ENCODE results near the gene C2CD2.

GRCh38 chr21:41925767-41926116, 28.1 kb downstream of the C2CD2 start:
- no peak for TF ChIP-seq POLR2A (IDR thresholded peaks at IDR 0.05)
- TF ChIP-seq CTCF (IDR thresholded peaks at IDR 0.05 in 4 of 5, conservative IDR thresholded peaks at IDR 0.05 in 1 of 5) = no peak

Measured in gastrocnemius medialis (tissue), 4 donors.